ENCODE measurements around the gene PCBP3. TPM values are rescaled to one million over a fixed set of nuclear protein-coding genes. Genes with fewer than 3 reads are reported as not detected.

PCBP3 gene
- total and polyA plus RNA-seq, 2 of the 13 experiments (the other 11 are each of a cell fraction or from before 2014, with no cell fraction given), result not detected

GRCh38 chr21:45918011-45918410 is 274.5 kb downstream of the PCBP3 start (continued):
- TF ChIP-seq AHDC1 (CRISPR knock-in tag; IDR thresholded peaks at IDR 0.05; ENCODE audit: borderline replicate concordance) (no peak), ERF (CRISPR knock-in tag; IDR thresholded peaks at IDR 0.05) (no peak), REXO4 (CRISPR knock-in tag; IDR thresholded peaks at IDR 0.05; ENCODE audit: borderline replicate concordance) (no peak)

- H3K4me2 ChIP-seq (ENCODE audit: low read depth, low read length), result no peak overlapping the region
- FAIRE-seq (no peak), ATAC-seq (no peak), DNase-seq (ENCODE audit: low spot score) (no peak)
- H3K9me3 ChIP-seq (ENCODE audit: low read length), result peaks cover 1% of the 10 kb centered on the region
- CTCF ChIA-PET (ENCODE audit: low intra/inter-chr PET ratio, low total read pairs), result no interaction called here
- no peak overlapping the region for H3K4me3 ChIP-seq (replicated peaks in 1 of 3; ENCODE audit: insufficient read depth in 1 of 3, low read depth in 2 of 3, low read length in 3 of 3)
- no peak overlapping the region for H3K9ac ChIP-seq (ENCODE audit: insufficient read depth, low read depth, low read length)
- WGBS (ENCODE audit: low lambda C conversion rate), result 57% methylated on average over 11 of the region's 20 CpGs
- H3K79me2 ChIP-seq (ENCODE audit: insufficient read depth, low read length), result no peaks in the 10 kb centered on the region
- peaks cover 5 to 51% of the 10 kb centered on the region in 2 experiments; a peak in 3 of 5 replicates for H3K27me3 ChIP-seq (ENCODE audit: control insufficient read depth in 1 of 2, insufficient read depth in 2 of 2, low read length in 2 of 2)
- H3K27ac ChIP-seq (ENCODE audit: extremely low read length, insufficient read depth, low read length), result no peak overlapping the region
- H3K36me3 ChIP-seq (replicated peaks in 1 of 2; ENCODE audit: control insufficient read depth in 1 of 2, insufficient read depth in 2 of 2, low read length in 2 of 2), result no peaks in the 10 kb centered on the region
- intact Hi-C loops (cut with micrococcal nuclease; ENCODE audit: unreplicated experiment), result no loop called here
- H2AFZ ChIP-seq (ENCODE audit: low read length), result no peak overlapping the region
- no TSS peak for BruUV-seq (replicated peaks)
- H3K4me1 ChIP-seq (ENCODE audit: insufficient read depth, low read length), result no peaks in the 10 kb centered on the region
- no peak for TF ChIP-seq TCF12 (IDR thresholded peaks at IDR 0.05)
- TF ChIP-seq TCF12 (CRISPR knock-in tag; IDR thresholded peaks at IDR 0.05), result no peak
- TF ChIP-seq NFKB2 (CRISPR knock-in tag; IDR thresholded peaks at IDR 0.05; ENCODE audit: borderline replicate concordance), result no peak
- no peak for TF ChIP-seq ZNF451 (CRISPR knock-in tag; IDR thresholded peaks at IDR 0.05)
- TF ChIP-seq, protein P1, sequence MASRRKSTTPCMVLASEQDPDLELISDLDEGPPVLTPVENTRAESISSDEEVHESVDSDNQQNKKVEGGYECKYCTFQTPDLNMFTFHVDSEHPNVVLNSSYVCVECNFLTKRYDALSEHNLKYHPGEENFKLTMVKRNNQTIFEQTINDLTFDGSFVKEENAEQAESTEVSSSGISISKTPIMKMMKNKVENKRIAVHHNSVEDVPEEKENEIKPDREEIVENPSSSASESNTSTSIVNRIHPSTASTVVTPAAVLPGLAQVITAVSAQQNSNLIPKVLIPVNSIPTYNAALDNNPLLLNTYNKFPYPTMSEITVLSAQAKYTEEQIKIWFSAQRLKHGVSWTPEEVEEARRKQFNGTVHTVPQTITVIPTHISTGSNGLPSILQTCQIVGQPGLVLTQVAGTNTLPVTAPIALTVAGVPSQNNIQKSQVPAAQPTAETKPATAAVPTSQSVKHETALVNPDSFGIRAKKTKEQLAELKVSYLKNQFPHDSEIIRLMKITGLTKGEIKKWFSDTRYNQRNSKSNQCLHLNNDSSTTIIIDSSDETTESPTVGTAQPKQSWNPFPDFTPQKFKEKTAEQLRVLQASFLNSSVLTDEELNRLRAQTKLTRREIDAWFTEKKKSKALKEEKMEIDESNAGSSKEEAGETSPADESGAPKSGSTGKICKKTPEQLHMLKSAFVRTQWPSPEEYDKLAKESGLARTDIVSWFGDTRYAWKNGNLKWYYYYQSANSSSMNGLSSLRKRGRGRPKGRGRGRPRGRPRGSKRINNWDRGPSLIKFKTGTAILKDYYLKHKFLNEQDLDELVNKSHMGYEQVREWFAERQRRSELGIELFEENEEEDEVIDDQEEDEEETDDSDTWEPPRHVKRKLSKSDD (CRISPR knock-in tag; IDR thresholded peaks at IDR 0.05; ENCODE audit: low read depth), result no peak
- no peak for TF ChIP-seq RFXANK (CRISPR knock-in tag; IDR thresholded peaks at IDR 0.05)
- in situ Hi-C loops (cut with HindIII; ENCODE audit: extremely low pct_ligation_motif_present, low pct_unique_long_range_greater_than_20kb), result no loop called here
- POLR2A ChIA-PET, result no interaction called here
- no peaks in the 10 kb centered on the region for H4K20me1 ChIP-seq (ENCODE audit: insufficient read depth, low read length)
Observed at GRCh38 chr21:45918835-45919447, 275.4 kb downstream of the PCBP3 start.

Data from HepG2 (cell line).